RPMI7951 (cell line): ENCODE results near the gene NGF. TPM values are rescaled to one million over a fixed set of nuclear protein-coding genes. Genes with fewer than 3 reads are reported as not detected.
A peak's percentile ranks its signal among the peaks of the same experiment; 100 is the strongest.
"Not testable (repeated sequence)": the region's sequence is repeated elsewhere in the genome, so short reads cannot be mapped to it uniquely, and the experiment has no call there.

Source experiments
- DNase-seq: peaks from one replicate; pipeline ENCODE4 v3.0.0-alpha.2; 2012; ENCODE audit warnings: low read depth
- total RNA-seq: library from RNA; depleted of rRNA; stranded (reverse); fragments of >200 nt; shearing (Covaris generic); gene quantifications from 2 replicates; pipeline ENCODE4 v1.2.3, GENCODE V29; 2014; rRNA removed

Gene NGF
- total RNA-seq = 4.0 and 4.3 TPM in 2 replicates

- peak; percentile 75 for DNase-seq
Observed at GRCh38 chr1:115337633-115338456, at the start of gene NGF. Gene NGF, minus strand, starts transcription at chr1:115338249. Its CDS starts 51,454 bp downstream, at chr1:115286795.

GRCh38 chr1:115383455-115383854, 45.4 kb upstream of the NGF start:
- not testable (repeated sequence) for DNase-seq

- no peak for DNase-seq
Observed at GRCh38 chr1:115379943-115380342, 41.9 kb upstream of the NGF start.

GRCh38 chr1:115377411-115377810, 39.4 kb upstream of the NGF start:
- no peak for DNase-seq

- no peak for DNase-seq
Observed at GRCh38 chr1:115374598-115374997, 36.5 kb upstream of the NGF start.

- DNase-seq = peak; percentile 82
Observed at GRCh38 chr1:115373305-115373704, 35.3 kb upstream of the NGF start.

GRCh38 chr1:115365738-115366137, 27.7 kb upstream of the NGF start:
- DNase-seq = no peak

- DNase-seq = no peak
Observed at GRCh38 chr1:115364780-115365155, 26.7 kb upstream of the NGF start.

- DNase-seq = peak; percentile 87
Observed at GRCh38 chr1:115364046-115364779, 26.2 kb upstream of the NGF start.

GRCh38 chr1:115363171-115363570, 25.1 kb upstream of the NGF start:
- no peak for DNase-seq

GRCh38 chr1:115360505-115361129, 22.6 kb upstream of the NGF start:
- DNase-seq = not testable (repeated sequence)

GRCh38 chr1:115359787-115360452, 21.9 kb upstream of the NGF start:
- DNase-seq = not testable (repeated sequence)

GRCh38 chr1:115356356-115356755, 18.3 kb upstream of the NGF start:
- DNase-seq = peak; percentile 95

- DNase-seq = no peak
Observed at GRCh38 chr1:115355069-115355468, 17.0 kb upstream of the NGF start.

GRCh38 chr1:115351143-115351542, 13.1 kb upstream of the NGF start:
- DNase-seq = no peak

- DNase-seq = no peak
Observed at GRCh38 chr1:115348636-115349035, 10.6 kb upstream of the NGF start.

GRCh38 chr1:115347282-115347681, 9.2 kb upstream of the NGF start:
- DNase-seq = no peak

GRCh38 chr1:115343200-115343737, 5.2 kb upstream of the NGF start:
- no peak for DNase-seq

GRCh38 chr1:115341948-115342347, 3.9 kb upstream of the NGF start:
- DNase-seq = no peak

GRCh38 chr1:115340879-115341278, 2.8 kb upstream of the NGF start:
- DNase-seq = no peak

GRCh38 chr1:115338457-115338820, 390 bp upstream of the NGF start:
- no peak for DNase-seq

GRCh38 chr1:115337276-115337632, 795 bp downstream of the NGF start:
- DNase-seq = no peak
